Measurements from ENCODE around the gene CLCNKA. TPM values are rescaled to one million over a fixed set of nuclear protein-coding genes. Genes with fewer than 3 reads are reported as not detected.
"Not testable (repeated sequence)": the region's sequence is repeated elsewhere in the genome, so short reads cannot be mapped to it uniquely, and the experiment has no call there.

The CLCNKA gene
- total RNA-seq, 1 experiment from 2014 or later = not detected

DNA sequence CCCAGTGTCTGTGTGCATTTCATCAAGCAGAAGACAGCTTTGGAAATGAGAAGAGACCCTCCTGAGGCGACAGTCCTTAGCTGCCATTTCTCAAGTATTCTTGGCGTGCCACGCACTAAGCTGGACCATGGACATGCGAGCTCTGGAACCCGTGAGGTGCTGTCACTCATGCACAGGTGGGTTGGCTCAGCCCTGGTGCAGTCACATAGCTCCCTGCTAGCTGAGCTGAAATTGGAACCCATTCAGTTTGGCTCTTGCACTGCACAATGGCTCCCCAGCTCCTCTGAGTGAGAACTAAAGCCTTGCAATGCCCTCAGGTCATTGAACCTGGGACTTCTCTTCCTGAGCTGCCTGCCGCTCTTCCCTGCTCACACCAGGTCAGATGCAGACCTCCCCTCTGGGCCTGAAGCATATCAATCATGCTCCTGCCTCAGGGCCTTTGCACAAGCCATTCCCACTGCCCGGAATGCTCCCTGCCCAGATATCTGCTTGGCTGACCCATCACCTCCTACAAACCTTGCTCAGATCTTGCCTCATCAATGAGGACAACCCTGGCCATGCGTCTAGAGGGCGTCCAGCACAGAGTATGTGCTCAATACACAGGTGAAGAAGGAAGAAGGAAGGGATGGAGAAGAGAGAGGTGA, 24.1 kb upstream of the CLCNKA start:
- no peak for DNase-seq (ENCODE audit: low read depth)

DNA sequence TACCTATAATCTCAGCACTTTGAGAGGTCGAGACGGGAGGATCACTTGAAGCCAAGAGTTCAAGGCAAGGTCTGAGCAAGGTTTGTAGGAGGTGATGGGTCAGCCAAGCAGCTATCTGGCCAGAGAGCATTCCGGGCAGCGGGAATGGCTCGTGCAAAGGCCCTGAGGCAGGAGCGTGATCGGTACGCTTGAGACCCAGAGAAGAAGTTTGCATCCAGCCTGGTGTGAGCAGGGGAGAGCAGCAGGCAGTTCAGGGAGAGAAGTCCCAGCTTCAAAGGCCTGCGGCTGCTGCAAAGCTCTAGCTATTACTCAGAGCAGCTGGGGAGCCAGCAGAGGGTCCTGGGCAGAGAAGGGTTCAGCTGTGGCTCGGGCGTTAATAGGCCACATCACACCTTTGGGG, 22.9 kb upstream of the CLCNKA start:
- DNase-seq (ENCODE audit: low read depth) = no peak

DNA sequence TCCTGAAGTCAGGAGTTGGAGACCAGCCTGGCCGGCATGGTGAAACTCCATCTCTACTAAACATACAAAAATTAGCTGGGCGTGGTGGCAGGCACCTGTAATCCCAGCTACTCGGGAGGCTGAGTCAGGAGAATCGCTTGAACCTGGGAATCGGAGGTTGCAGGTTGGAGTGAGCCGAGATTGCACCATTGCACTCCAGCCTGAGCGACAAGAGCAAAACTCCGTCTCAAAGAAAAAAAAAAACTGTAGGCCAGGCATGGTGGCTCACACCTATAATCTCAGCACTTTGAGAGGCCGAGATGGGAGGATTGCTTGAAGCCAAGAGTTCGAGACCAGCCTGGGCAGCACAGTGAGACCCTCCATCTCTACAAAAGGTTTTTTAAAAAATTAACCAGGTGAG, 20.6 kb upstream of the CLCNKA start:
- DNase-seq (ENCODE audit: low read depth) = not testable (repeated sequence)

DNA sequence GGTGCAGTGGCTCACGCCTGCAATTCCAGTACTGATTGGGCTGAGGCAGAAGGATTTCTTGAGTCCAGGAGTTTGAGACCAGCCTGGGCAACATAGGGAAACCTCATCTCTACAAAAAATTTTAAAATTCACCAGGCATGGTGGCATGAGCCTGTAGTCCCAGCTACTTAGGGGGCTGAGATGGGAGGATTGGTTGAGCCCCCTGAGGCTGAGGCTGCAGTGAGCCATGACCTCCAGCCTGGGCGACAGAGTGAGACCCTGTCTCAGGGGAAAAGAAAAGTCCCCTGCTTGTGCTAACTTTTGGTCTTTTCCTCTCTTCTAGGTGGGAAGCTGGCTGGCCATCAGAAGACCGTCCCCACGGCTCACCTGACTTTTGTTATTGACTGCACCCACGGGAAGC, 16.2 kb upstream of the CLCNKA start:
- no peak for DNase-seq (ENCODE audit: low read depth)

DNA sequence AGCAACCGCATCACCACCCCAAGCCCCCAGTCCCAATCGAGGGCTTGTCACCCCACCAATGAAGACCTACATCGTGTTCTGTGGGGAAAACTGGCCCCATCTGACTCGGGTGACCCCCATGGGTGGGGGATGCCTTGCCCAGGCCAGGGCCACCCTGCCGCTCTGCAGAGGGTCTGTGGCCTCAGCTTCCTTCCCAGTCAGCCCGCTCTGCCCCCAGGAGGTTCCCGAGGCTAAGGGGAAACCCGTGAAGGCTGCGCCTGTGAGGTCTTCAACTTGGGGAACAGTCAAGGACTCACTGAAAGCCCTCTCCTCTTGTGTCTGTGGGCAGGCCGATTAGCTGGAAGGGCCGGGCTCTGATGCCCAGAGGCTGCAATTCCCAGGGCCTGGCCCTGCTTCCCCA, 15.8 kb upstream of the CLCNKA start:
- DNase-seq (ENCODE audit: low read depth) = no peak

DNA sequence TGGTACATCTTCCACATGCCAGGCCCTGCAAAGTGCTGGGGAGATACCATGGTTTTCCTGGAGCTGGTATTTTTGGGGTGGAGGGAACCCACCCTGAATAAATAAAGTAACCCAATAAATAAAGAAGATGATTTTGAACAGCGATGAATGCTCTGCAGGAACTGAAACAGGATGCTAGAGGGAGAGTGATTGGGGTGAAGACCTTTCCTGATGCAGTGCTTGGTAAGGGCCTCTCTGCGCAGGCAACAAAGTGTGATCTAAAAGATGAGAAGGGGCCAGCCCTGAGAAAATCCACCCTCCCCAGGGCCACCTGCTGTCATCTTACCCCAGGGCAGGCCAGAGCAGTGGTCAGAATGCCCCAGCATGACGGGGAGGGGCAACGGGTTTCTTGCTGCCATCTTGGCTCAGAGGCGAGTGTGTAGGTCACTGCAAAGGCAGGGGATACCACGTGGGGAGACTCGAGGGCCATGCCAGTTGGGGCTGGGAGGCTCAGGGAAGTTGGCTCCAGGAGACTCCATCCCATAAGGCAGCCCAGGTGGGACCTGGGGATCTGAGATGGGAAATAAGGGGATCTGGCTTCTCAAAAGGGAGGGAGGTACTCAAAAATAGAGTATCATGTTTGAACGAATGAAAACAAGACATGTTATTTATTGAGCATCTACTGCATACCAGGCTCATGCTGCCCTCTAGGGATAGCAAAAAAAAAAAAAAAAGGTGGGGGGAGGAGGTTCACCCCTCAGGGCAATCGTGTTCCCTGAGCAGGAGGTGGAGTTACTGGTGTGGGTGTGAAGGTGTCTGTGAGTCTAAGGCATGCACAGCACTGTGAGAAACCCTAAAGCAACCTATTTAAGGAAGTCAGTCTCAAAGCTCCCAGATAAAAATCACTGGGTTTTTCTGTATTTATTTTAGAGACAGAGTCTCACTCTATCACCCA, 15.0 kb upstream of the CLCNKA start:
- DNase-seq (ENCODE audit: low read depth) = peak; percentile 31

DNA sequence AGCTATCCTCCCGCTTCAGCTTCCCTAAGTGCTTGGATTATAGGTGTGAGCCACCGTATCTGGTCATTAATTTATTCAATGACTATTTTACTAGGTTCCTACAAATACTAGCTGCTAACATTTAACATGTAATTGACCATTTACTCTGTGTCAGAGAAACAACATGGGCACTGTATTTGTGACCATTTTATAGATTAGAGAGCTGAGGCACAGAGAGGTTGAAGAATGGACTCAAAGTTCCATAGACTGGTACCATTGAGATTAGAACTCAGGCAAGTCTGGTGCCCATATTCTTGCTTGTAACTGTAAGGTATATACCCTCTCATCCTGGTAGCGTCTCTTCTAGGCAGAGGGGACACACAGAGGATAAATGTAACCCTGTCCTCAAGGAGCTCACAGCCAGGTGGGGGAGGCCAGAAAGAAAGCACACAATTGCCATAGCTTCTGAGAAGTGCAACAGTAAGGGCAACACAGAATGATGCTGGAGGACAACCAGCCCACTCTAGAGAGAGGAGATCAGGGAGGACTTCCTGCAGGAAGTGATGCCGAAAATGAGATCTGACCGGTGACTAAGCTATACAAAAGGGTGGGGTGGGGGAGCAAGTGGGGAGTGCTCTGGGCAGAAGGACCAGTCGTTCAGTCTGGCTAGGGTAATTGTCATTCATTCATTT, 14.0 kb upstream of the CLCNKA start:
- no peak for DNase-seq (ENCODE audit: low read depth)

DNA sequence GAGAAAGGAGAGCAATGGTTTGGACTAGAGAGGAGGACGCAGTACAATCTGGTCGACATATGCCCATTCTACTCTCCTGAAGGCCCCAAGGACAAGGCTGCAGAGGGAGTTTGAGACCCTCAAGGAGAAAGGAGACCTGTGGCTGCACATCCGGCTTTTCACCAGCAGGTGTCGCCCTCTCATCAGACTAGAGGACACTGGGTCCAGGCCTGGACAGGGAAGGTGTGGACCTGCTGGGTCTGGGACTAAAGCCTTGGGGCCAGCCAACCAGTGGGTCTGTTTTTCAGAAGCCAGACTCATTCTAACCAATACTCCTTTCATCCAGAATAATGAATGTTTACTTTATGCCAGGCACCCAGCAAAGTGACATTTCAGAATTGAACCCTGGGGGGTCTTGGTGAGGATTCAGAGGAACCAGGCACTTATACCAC, 12.8 kb upstream of the CLCNKA start:
- DNase-seq (ENCODE audit: low read depth) = peak; percentile 59

DNA sequence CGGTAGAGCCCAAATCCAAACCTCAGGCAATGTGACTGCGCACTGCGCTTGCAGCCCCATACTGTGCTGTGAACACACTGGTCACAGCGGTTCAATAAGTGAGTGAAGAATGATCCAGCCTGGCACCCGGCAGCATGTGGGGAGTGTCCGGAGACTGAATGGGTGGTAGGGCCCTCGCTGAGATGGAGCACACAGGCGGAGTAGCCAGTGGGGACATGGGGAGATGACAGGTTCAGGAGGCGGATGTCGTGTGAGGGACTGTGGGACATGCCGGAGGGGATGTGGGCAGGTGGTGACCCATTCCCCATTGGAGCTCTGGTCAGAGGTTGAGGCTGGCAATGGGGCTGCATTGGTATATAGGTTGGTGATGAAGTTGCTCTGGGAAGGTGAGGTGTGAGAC, 12.2 kb upstream of the CLCNKA start:
- no peak for DNase-seq (ENCODE audit: low read depth)

DNA sequence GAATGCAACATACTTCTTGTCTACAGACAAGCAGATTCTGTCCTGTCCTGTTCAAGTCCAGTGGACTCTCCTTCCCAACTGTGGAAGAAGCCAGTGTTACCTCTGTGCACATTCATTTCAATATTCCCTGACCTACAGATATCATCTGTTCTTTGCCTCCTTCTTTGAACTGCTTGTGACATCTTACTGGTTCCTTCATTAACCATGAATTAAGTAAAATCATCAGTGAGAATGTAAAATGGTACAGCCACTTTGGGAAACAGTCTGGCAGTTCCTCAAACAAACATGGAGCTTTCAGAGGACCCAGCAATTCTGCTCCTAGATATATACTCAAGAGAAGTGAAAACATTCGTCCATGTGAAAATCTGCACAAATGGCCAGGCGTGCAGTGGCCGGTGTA, 11.0 kb upstream of the CLCNKA start:
- DNase-seq (ENCODE audit: low read depth) = no peak

DNA sequence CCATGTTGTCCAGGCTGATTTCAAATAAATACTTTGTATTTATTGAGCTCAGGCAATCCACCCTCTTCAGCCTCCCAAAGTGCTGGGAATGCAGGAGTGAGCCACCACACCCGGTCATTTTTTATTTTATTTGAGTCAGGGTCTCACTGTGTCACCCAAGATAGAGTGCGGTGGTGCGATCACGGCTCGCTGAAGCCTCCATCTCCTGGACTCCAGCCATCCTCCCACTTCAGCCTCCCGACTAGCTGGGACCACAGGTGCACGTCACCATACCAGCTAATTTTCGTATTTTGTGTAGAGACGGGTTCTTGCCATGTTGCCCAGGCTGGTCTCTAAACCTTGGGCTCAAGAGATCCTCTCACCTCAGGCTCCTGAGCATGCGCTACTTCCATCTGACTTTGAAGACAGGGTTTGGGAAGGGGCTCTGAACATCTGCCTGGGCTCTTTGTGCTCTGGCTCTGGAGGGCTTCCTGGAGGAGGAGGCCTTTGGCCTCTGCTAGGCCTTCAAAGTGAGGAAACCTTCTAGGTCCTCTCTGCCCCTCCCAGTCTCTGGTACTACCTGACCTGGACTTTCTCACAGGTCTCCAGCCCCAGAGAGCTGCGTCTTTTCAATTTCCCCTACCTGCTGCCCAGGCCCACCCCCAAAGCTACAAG, 9.8 kb upstream of the CLCNKA start:
- DNase-seq (ENCODE audit: low read depth) = no peak

DNA sequence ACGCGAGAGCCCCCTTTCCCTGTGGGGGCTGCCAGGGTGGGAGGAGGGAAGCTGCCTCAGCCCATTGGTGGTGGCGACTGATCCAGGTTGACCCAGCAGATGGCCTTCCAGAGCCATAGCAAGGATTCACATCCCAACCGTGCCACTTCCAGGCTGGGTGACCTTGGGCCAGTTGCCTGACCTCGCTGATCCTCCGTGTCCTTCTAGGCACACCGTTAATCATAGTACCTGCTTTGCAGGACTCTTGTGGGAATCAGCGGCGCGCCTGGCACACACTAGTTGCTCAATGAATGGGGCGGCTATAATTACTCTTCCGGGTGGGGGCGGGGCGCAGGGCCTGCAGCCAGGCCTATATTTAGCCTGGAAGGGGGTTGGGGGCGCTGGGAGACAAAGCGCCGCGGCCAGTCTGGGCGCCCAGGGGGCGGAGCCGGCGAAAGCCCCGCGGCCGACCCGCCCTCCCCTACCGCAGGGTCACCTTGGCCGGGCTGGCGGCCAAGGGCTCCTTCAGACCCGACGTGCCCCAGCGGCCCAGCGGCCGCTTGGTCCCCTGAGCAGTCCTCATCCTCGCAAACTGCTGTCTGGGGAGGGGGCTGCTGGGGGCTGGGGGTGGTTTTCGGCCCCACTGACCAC, 9.1 kb upstream of the CLCNKA start:
- peak; percentile 68 for DNase-seq (ENCODE audit: low read depth)

DNA sequence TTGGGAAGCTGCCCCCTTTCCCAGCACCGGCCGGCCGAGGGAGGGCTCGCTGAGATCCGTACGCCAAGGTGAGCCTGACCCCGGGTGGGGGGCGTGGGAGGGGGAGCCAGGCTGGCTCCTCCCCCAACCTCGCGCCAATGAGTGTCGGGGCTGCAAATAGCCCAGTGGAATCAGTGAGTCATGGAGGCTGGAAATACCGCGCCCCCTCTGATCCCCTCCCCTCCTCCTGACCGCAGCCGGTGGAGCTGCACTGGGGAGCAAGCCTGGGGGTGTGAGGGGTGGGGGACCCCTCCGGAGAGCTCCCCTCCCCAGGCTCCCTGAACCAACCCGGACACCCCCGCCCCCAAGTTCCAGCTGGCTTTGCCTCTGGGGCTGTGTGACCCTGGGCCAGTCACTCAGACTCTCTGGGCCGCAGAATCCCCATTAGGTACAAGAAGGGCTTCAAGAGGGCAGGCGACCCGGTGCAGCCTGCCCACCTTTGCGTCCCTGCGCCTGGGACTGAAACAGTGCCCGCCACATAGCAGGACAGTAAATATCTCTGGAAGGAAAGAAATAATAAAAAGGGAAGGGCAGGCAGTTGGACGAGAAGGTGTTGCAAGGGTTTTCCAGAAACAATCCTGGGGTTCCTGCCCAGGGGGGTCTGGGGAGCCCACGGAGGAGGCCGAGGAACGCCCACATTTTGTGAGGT, 8.5 kb upstream of the CLCNKA start:
- peak; percentile 55 for DNase-seq (ENCODE audit: low read depth)

DNA sequence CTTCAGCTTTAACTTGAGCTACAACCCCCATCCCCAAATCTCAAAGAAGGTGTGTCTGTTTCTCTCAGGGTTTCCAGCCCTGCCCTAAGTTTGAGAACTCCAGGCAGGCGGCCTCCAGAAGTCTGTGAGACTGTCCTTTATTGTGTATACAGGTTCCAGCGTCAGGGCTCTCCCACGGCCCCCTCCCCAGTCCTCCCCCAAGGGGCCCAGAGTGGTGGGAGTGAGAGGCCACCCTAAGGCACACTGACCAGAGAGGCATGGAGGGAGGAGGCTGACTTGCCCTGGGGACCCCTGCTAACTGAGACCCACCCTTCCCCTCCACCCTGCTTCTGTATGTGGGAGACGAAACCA, 8.0 kb upstream of the CLCNKA start:
- no peak for DNase-seq (ENCODE audit: low read depth)

DNA sequence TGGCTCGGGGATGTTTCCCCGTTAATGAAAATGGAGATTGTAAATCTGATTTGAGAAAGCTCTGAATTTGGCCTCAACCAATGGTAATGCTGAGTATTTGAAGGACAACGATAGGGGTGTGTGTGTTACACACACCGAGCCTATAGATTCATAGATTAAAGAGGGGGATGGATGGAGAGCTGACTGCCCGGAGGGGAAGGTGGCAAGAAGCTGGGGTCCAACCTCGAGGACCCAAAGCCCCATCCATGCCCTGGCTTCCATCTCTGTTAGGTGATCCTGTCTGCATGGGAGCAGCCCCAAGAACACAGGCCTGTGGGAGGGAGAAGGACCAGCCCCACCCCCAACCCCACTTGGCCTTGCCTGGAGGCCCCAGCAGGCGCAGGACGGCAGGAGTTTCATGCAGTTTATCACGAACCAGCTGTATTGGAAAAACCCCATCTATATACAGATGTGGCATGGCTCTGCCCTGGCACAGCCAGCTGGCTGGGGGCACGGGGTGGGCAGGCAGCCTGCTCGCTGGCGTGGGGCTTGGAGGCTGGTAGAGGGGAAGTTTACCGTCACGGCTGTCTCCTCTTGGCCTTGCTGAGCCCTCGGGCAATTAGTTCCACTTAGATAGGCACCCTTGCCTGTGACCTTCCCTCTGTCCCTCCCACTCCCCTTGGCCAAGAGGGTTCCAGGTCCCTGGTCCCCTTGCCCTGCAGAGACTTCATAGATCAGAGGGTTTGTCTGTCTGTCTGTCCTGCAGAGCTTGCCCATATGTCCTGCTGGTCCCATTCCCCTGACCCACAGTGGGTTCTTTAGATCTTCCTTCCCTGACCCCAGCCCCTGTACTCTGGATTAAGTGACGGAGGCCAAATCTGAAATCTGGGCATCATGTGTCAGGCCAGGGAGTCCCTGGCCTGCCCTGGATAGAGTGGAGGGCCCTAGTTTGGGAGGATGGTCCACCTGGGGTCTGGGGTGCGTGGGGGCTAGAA, 7.0 kb upstream of the CLCNKA start:
- no peak for DNase-seq (ENCODE audit: low read depth)

DNA sequence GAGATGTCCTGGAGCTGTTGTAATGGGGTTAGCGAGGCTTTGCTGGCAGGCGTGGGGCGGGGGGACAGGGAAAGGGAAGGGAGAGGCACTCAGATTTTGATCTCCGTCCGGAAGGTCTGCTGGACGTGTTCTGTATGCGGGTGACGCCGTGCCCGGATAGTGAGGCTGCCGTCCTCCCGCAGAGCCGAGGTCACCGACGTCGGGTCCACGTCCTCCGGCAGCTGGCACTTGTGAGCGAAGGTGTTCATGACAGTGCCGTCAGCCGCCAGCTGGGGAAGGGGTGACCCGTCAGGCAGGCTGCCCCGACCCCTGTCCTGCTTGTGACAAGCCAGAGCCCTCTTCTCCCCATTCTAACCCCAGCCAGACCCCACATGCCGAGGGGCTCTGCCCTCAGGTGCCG, 6.3 kb upstream of the CLCNKA start:
- no peak for DNase-seq (ENCODE audit: low read depth)

DNA sequence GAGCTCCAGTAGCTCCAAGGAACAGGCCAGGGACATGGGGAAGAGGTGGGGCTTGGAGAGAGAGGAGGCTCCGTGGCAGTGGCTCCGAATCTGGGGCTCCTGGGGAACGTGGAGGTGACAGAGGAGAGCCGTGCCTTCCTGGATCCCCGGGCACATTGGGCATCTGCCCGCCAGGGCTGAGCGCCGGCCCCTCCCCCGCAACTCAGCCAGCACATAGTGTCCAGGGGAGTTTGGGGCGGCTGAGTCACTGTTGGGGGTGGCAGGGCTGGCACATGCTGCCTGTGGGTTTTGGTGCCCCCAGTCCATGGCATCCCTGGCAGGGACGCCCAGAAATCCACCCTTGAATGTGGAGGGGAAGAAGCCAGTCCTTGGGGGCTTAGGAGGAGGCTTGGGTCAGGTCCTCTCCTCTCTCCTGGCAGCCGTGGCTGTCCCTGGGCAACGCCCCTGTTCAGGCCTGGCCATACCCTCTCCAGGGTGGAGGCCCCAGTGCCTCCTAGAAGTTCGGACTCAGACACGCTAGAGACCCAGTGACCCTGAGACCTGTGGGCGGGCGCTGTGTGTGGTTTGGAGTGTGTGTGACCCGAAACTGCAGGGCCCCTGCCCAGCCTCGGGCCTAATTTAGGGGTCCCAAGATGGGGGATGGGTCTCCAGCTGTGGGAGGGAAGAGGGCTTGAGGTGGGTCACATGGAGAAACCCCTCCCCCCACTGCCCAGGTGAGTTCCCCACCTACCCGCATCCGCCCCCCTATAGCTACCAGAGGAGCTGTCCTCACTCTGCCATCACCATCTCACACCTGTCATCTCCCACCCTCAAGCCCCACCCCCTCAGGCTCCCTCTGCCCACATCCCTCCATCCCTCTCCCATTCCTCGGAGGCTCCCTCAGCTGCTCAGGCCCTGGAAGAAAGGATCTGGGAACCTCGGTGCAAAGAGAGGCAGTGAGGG, 5.6 kb upstream of the CLCNKA start:
- DNase-seq (ENCODE audit: low read depth) = peak; percentile 59

DNA sequence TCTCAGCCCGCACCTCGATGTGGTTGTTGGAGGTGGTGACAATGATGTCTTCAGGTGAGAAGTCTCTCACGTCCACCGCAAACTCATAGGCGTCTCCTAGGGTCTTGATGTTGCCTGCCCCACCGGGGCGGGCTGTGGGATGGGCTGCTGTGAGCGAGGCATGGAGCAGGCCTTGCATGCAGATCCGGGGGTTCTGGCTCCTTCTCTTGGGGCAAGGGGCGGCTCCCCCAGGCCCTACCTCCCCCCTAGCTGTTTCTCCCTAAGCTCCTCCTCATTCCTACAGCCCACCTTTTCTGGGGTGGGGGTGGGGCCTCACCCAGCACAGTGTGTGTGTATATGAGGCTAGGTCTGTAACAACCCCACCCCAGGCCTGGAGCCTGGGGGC, 4.8 kb upstream of the CLCNKA start:
- no peak for DNase-seq (ENCODE audit: low read depth)

Measured in LHCN-M2 (cell line).